Kidney epithelial cell (primary cell): ENCODE data around the gene GRID2. TPM values are rescaled to one million over a fixed set of nuclear protein-coding genes. Genes with fewer than 3 reads are reported as not detected.

Experiments
- DNase-seq: peaks from one replicate; pipeline ENCODE4 v3.0.0-alpha.2; 2010; ENCODE audit warnings: low read depth
- H3K27me3 ChIP-seq: 2 replicates; pipeline ENCODE4 v1.6.0; 2011; ENCODE audit warnings: low read length; ENCODE audit not compliant: control insufficient read depth, insufficient read depth
- H3K36me3 ChIP-seq: 2 replicates; pipeline ENCODE4 v1.5.1; 2011; ENCODE audit warnings: low read length; ENCODE audit not compliant: control insufficient read depth, insufficient read depth
- H3K4me3 ChIP-seq: 2 replicates; pipeline ENCODE4 v1.5.1; 2011; ENCODE audit warnings: low read depth, mild to moderate bottlenecking, control low read depth, low read length
- CTCF ChIP-seq: IDR thresholded peaks from 2 replicates; pipeline ENCODE4 v1.5.1; 2011; ENCODE audit warnings: mild to moderate bottlenecking, moderate library complexity, low read length, control low read depth, inconsistent platforms; ENCODE audit not compliant: insufficient read depth, poor library complexity, severe bottlenecking
- total RNA-seq: library from RNA; depleted of rRNA; stranded (reverse); fragments of >200 nt; gene quantifications from 2 replicates; pipeline ENCODE4 v1.2.3, GENCODE V29; 2015

GRID2 gene
- total RNA-seq, 1 donor from 2014 or later, result not detected

DNA sequence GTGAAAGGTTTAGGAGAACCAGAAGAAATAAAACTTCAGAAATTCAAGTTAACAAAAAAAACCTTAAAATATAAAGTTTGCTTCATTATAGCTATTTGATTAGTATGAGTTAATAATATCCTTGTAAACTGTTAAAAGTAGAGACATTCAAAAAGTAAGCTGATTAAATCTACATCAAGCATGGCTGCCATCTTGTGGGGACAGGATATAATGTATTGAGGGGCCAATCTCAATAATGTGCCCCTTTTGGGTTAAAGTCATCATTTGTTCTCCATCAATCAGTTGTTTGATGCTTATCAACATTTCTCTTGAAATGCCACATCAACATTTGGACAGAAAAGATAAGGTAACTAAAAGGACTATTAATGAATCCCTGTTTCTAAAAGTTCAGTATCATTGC is 4.6 kb upstream of the GRID2 start:
- Histone ChIP-seq H3K36me3 (no peaks in the 10 kb centered on the region), H3K27me3 (peaks cover 9% of the 10 kb centered on the region), H3K4me3 (no peak overlapping the region)
- peak; percentile 26 for TF ChIP-seq CTCF
- no peak for DNase-seq

GRCh38 chr4:92304121-92304520 is 355 bp downstream of the GRID2 start:
- H3K27me3 ChIP-seq, result peaks cover 25% of the 10 kb centered on the region
- TF ChIP-seq CTCF, result no peak
- DNase-seq, result no peak
- no peaks in the 10 kb centered on the region for H3K36me3 ChIP-seq
- H3K4me3 ChIP-seq, result peak overlapping the region; percentile 7

DNA sequence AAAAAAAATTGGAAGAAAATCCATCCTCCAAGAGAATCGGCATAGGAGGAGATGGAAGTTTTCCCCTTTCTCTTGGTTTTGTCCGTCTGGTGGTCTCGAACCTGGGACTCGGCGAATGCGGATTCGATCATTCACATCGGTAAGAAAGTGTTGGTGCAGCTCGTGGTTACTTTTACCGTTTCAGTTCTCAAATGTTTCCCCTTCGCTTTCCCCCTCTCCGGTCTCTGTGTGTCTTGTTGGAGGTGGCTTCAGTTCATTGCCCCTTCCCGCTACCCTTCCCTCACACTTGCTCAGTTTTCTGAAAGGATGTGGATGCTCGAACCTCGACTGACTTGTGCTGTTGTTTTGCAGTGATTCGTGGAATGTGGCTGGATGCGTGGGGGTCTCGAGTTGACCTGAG is 840 bp downstream of the GRID2 start:
- Histone ChIP-seq H3K4me3 (peak overlapping the region; percentile 39), H3K27me3 (peaks cover 25% of the 10 kb centered on the region), H3K36me3 (no peaks in the 10 kb centered on the region)
- no peak for TF ChIP-seq CTCF
- no peak for DNase-seq

- peak; percentile 1 for TF ChIP-seq CTCF
- peak overlapping the region; percentile 39 for H3K4me3 ChIP-seq
Observed at GRCh38 chr4:92305148-92305877, 1.5 kb downstream of the GRID2 start.

GRCh38 chr4:92305878-92306520 is 2.2 kb downstream of the GRID2 start:
- Histone ChIP-seq H3K4me3 (peak overlapping the region; percentile 39), H3K36me3 (no peaks in the 10 kb centered on the region), H3K27me3 (peaks cover 25% of the 10 kb centered on the region)
- no peak for DNase-seq
- TF ChIP-seq CTCF, result no peak

More at GRCh38 chr4:92305148-92305877, 1.5 kb downstream of the GRID2 start:
- Histone ChIP-seq H3K36me3 (no peaks in the 10 kb centered on the region), H3K27me3 (peaks cover 25% of the 10 kb centered on the region)
- DNase-seq, result peak; percentile 4
